Measurements from ENCODE around the gene PAPOLA.

- TF ChIP-seq CTCF (conservative IDR thresholded peaks at IDR 0.05; ENCODE audit: low read length) (no peak), EZH2phosphoT487 (IDR thresholded peaks at IDR 0.05; ENCODE audit: borderline replicate concordance, low read depth, low read length) (no peak)
Observed at GRCh38 chr14:96470331-96470730, 31.9 kb upstream of the PAPOLA start.
